ENCODE results near the gene CLDN34. TPM values are rescaled to one million over a fixed set of nuclear protein-coding genes. Genes with fewer than 3 reads are reported as not detected.

Gene CLDN34
- total RNA-seq, 2 experiments from 2014 or later = not detected

DNA sequence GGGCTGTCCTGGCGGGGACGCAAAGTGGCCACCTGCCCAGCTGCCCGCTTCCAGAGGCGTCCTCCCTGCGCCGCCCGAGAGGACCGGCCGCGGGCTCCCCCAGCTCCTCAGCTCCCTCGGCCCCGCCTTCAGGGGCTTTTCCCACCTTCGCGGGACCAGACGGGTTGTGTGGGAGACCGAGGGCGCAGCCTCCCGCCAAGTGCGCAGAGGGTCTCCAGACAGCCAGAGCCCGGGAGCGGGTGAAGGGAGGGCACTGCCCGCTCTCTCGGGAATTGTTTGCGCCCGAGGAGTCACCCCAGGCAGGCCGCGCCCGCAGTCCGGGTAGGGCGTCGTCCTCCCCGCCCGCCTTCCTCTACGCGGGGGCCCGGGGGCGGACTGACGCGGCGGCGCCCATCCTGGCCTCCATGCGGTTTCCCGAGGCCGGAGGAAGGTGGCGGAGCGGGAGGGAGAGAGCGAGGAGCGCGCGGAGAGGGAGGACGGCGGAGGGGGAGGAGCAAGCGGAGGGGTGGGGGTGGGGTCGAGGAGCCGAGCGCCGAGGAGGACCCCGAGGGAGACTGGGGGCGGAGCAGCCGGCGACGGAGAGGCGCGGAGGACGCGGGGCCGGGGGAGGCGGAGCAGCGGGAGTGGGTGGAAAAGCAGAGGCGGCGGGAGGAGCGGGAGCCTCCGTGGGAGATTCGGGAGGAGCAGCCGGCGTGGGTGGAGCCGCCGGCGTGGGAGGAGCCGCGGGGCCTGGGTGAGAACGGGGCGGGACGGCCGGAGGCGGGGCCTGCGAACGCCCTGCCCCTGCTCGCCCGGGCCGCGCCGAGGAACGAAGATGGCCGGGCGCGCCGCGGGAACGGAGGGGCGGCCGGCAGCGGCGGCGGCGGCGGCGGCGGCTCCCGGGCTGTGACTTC, 47.5 kb downstream of the CLDN34 start:
- H3K36me3 Mint-ChIP-seq = peaks cover 6% of the 10 kb centered on the region
- POLR2A ChIA-PET = interaction anchor here (1.3 to 1.8 kb wide), 2 partner anchors 97 kb away, joined by 4 to 9 read pairs; no protein-coding TSS in a partner anchor
- peaks cover 11% of the 10 kb centered on the region for H3K27me3 Mint-ChIP-seq
- H3K4me3 Mint-ChIP-seq = peak overlapping the region; percentile 73
- H3K27ac Mint-ChIP-seq = peak overlapping the region; percentile 76
- H3K4me1 Mint-ChIP-seq = peaks cover 21% of the 10 kb centered on the region
- ATAC-seq (ENCODE audit: low read depth) = peak; percentile 91
- DNase-seq = peak; percentile 88
- H3K9me3 Mint-ChIP-seq = no peaks in the 10 kb centered on the region

DNA sequence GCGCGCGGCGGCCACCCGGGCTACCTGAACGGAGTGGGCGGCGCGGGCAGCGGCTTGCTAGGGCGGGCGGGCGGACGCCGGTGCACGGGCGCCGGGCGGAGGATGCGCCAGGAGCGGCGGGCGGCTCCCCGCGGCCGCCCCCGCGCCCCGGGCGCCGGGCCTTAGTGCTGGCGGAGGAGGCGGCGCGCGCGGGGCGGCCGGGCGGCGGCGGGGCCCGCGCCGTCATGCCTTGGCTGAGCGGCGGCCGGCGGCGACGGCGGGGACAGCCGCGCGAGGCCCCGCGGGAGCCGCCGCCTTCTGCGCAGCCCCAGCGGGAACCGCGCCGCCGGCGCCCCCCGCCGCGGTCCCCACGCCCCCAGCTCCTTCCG, 48.2 kb downstream of the CLDN34 start:
- peaks cover 21% of the 10 kb centered on the region for H3K4me1 Mint-ChIP-seq
- ATAC-seq (ENCODE audit: low read depth) (peak; percentile 13), DNase-seq (no peak)
- POLR2A ChIA-PET = interaction anchor here (1.0 to 1.8 kb wide), 2 partner anchors 82 to 96 kb away, joined by 6 to 9 read pairs; no protein-coding TSS in a partner anchor
- H3K4me3 Mint-ChIP-seq = no peak overlapping the region
- peaks cover 6% of the 10 kb centered on the region for H3K36me3 Mint-ChIP-seq
- H3K9me3 Mint-ChIP-seq = no peaks in the 10 kb centered on the region
- no peak overlapping the region for H3K27ac Mint-ChIP-seq
- peaks cover 11% of the 10 kb centered on the region for H3K27me3 Mint-ChIP-seq

DNA sequence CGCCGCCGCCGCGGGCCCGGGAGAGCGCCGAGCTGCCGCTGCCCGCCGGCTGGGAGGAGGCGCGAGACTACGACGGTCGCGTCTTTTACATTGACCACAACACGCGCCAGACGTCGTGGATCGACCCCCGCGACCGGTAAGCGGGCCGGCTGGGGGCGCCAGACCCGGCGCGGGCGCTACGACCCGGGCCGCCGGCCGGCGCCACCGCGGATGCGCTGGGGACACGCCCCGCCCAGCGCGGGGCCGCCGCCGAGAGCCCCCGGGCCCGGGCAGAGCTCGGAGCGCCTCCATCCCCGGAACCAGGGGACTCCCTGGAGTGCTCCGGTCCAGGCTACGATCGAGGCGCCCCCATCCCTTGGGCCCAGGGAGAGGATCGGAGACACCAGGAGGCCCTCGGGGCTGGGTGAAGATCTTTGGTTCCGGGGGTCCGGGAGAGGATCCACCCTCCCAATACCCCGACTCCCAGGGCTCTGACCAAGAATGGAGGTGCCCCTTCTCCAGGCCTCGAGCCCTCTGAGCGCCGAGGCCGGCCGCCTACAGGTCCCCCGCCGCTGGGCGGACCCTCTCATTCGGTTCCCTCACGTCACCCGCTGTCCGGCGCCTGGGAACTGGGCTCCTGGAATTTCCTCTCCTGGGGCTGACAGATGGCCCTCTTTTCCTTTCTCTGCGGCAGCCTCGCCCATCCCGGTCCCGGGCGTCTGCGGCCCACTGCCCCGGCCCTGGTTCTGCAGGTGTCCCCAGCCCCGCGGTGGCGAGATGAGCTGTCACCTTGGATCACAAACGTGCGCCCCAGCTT, 48.8 kb downstream of the CLDN34 start:
- H3K4me1 Mint-ChIP-seq = peaks cover 17% of the 10 kb centered on the region
- H3K27ac Mint-ChIP-seq = no peak overlapping the region
- H3K27me3 Mint-ChIP-seq = peaks cover 11% of the 10 kb centered on the region
- H3K4me3 Mint-ChIP-seq = peak overlapping the region; percentile 63
- peak; percentile 43 for DNase-seq
- peak; percentile 15 for ATAC-seq (ENCODE audit: low read depth)
- no peaks in the 10 kb centered on the region for H3K9me3 Mint-ChIP-seq
- POLR2A ChIA-PET = interaction anchor here (1.0 to 1.8 kb wide), 2 partner anchors 82 to 95 kb away, joined by 6 to 9 read pairs; no protein-coding TSS in a partner anchor
- peaks cover 6% of the 10 kb centered on the region for H3K36me3 Mint-ChIP-seq

DNA sequence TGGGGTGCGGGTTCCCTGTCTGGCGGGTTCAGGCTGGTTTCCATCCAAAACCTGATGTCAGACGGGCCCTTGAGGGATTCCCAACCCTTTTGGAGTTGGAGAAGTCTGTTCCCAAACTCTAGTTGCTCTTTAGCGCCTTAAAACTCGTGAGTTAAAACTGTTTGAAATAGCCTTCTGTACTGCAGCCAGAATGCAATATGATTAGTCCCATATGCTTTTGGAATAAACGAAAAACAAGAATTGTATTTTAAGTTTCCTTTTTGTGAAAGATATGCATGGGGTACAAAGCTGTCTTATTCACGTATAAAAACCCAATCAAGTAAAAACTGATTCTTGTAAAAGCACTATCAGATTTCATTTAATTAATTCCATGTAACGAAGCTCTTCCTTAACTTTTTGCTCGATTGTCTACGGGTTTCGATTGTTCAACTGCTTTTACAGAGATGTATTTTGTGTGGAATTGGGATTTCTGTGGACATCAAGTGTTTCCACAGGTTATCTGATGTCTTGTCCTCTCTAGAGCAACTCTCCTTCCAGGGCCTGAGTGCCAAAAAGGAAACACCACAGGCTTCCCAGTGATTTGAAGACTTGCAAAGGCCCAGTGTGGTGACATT, 49.5 kb downstream of the CLDN34 start:
- peaks cover 11% of the 10 kb centered on the region for H3K27me3 Mint-ChIP-seq
- POLR2A ChIA-PET = interaction anchor here (1.8 kb wide), 1 partner anchor 95 kb away, joined by 9 read pairs; no protein-coding TSS in a partner anchor
- ATAC-seq (ENCODE audit: low read depth) = no peak
- H3K4me1 Mint-ChIP-seq = peaks cover 11% of the 10 kb centered on the region
- no peak for DNase-seq
- H3K27ac Mint-ChIP-seq = no peak overlapping the region
- no peaks in the 10 kb centered on the region for H3K9me3 Mint-ChIP-seq
- peak overlapping the region; percentile 63 for H3K4me3 Mint-ChIP-seq
- H3K36me3 Mint-ChIP-seq = peaks cover 6% of the 10 kb centered on the region

DNA sequence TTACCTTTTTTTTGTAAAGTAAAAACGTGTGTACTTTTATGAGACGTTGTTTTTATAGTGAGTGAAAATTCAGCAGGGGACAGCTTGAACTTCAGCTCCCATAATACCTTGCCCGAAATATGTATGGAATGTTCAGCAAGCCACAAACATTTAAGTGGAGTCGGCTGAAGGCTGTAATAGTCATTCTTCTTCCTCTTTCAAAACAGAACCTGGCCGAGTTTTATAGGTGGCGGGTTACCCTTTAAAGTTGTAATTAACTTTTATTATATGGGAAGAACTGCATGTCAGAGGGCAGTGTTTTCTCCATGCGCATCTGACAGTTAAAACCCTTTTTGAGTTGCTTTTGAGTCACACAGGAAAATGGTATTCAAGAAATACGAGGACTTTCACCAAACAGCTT, 50.7 kb downstream of the CLDN34 start:
- ATAC-seq (ENCODE audit: low read depth) (no peak), DNase-seq (no peak)
- Mint-ChIP-seq H3K36me3 (peaks cover 6% of the 10 kb centered on the region), H3K4me1 (peaks cover 5% of the 10 kb centered on the region), H3K27me3 (peaks cover 9% of the 10 kb centered on the region), H3K4me3 (no peak overlapping the region), H3K9me3 (no peaks in the 10 kb centered on the region), H3K27ac (no peak overlapping the region)
- POLR2A ChIA-PET = no interaction called here

Other genes starting within 250 kb of the CLDN34 start
- gene GPR143, start 201.5 kb upstream of the CLDN34 start, total RNA-seq = not detected
- not detected for gene SHROOM2, start 180.9 kb upstream of the CLDN34 start, total RNA-seq
- under 1 TPM in 1 of 2 experiments, not detected in 1; 0.25 TPM for gene CLCN4, start 189.6 kb downstream of the CLDN34 start, total RNA-seq

Data from activated naive CD8-positive, alpha-beta T cell treated with anti-CD3 and anti-CD28 coated beads, Interleukin-2, amount 10 ng/mL, durations not matched to agents 7 days and 5 days (primary cell).